Aorta (tissue), 5 donors: ENCODE data around the gene SH3TC1. TPM values are rescaled to one million over a fixed set of nuclear protein-coding genes. Genes with fewer than 3 reads are reported as not detected.

ENCODE experiments used
- ATAC-seq: fragments of 200-7000 bp; cut with Tn5 transposase; one replicate; pipeline ENCODE4 v1.9.1; 2022; ENCODE audit warnings: moderate library complexity; ENCODE audit not compliant: low FRiP score
- DNase-seq, 2 donors: peaks; one replicate each; pipeline ENCODE4 v3.0.0-alpha.2; 2020
- H3K27ac ChIP-seq, 2 donors: one replicate each; pipeline ENCODE4 v1.5.1; 2013; ENCODE audit warnings: low read length in 2 of 2, mild to moderate bottlenecking in 2 of 2, moderate library complexity in 2 of 2, control low read depth in 1 of 2, inconsistent platforms in 1 of 2, low read depth in 1 of 2
- H3K27me3 ChIP-seq, 2 donors: one replicate each; pipeline ENCODE4 v1.6.1; 2013; ENCODE audit warnings: control low read depth in 1 of 2, low read length in 1 of 2, mild to moderate bottlenecking in 1 of 2, moderate library complexity in 1 of 2; ENCODE audit not compliant: insufficient read depth in 2 of 2, control insufficient read depth in 1 of 2
- H3K36me3 ChIP-seq, 2 donors: one replicate each; pipeline ENCODE4 v1.6.1; 2013; ENCODE audit warnings: control low read depth in 1 of 2, low read length in 1 of 2, mild to moderate bottlenecking in 1 of 2; ENCODE audit not compliant: insufficient read depth in 2 of 2, control insufficient read depth in 1 of 2
- H3K4me1 ChIP-seq, 2 donors: one replicate each; pipeline ENCODE4 v1.6.1; 2013; ENCODE audit warnings: low read length in 2 of 2, control low read depth in 1 of 2, mild to moderate bottlenecking in 1 of 2, moderate library complexity in 1 of 2; ENCODE audit not compliant: insufficient read depth in 2 of 2, control insufficient read depth in 1 of 2
- H3K4me3 ChIP-seq, 2 donors: one replicate each; pipeline ENCODE4 v1.5.1; 2013; ENCODE audit warnings: low read length in 2 of 2, control low read depth in 1 of 2, mild to moderate bottlenecking in 1 of 2
- H3K9me3 ChIP-seq: one replicate; pipeline ENCODE4 v1.6.1; 2013; ENCODE audit warnings: mild to moderate bottlenecking, low read length; ENCODE audit not compliant: control insufficient read depth
- WGBS, 2 donors: extraction: QIAGEN DNeasy Blood & Tissue Kit; methylation state at CpG; one replicate each; pipeline ENCODE4 v1.1.7; 2013; 5-methylcytosine and 5-hydroxymethylcytosine counted together
- intact Hi-C, 2 donors: fragments of 100-400 bp; cut with DNase I; formaldehyde crosslinking; loops; one replicate each; pipeline versions ENCODE4 v1.14.2 to v1.15.0; 2022
- polyA plus RNA-seq, 2 donors: library from polyadenylated mRNA; stranded (reverse); fragments of 200-250 nt; gene quantifications; one replicate each; pipeline ENCODE4 v1.2.3, GENCODE V29; 2013
- total RNA-seq, 2 donors: library from RNA; stranded (reverse); fragmentation: NEBNext Ultra II Directional; extraction: Animal tissue kit (Norgen Biotek cat#: 25700); gene quantifications; one replicate each; pipeline ENCODE4 v1.2.1, GENCODE V29; 2021
- donor health status: healthy with polysubstance abuse.
- donor health status: Bipolar disorder and iron deficiency.
- donor health status: DM: no; HTN: no; CAD: no.
- donor health status: DM: no; HTN: no; CAD: no.
- donor health status: DM: yes; HTN: yes; CAD: no.

SH3TC1 gene
- total and polyA plus RNA-seq, 4 donors = 3.4 to 58.9 (median 21.7) TPM

DNA sequence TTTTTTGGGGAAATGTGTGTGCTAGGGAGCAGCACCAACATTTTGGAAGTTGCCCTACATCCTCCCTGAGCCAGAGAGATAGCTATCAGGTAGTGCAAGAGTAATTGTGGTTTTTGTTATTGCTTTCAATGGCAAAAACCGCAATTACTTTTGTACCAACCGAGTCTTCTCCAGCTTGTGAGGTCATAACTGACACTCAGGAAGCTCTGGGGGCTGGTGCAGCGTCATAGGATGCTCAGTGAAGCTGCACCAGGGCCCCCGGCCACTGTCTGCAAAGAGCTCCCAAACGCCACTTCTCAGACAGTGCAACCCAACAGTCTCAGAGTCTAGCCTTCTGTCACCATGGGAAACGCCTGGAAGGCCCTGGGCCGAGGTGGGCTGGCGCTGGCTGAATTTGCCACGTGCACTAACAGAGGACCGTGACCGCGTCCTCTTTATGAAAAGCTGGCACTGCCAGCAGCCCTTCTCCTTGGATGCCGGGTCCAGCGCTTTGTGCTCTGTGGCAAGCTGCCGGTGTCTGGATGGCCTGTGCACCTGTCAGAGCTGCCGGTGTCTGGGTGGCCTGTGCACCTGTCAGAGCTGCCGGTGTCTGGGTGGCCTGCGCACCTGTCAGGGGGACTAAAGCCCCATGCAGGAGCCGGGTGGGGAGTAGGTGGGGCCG lies 19.4 kb downstream of the SH3TC1 start:
- 92% methylated on average over 20 of the region's 20 CpGs for WGBS, 2 donors
- no peak for DNase-seq
- Histone ChIP-seq H3K36me3 (no peaks in the 10 kb centered on the region), H3K27ac (no peak overlapping the region), H3K9me3 (no peaks in the 10 kb centered on the region), H3K4me3 (no peak overlapping the region), H3K4me1 (no peaks in the 10 kb centered on the region), H3K27me3 (no peaks in the 10 kb centered on the region)
- intact Hi-C loops = no loop called here
- ATAC-seq = no peak

DNA sequence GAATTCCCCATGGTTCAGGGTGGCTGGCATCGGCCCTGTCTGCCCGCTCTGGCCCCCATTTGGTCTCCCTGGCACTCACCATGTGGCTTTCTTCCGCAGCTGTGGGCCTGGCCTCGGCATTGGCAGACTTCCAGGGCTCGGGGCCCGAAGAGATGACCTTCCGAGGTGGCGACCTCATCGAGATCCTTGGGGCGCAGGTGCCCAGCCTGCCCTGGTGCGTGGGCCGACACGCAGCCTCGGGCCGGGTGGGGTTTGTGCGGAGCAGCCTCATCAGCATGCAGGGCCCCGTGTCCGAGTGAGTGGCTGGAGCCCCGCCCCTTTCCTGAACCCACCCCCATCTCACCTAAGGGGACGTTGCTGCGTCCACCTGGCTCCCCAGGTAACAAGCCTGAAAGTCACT lies 20.1 kb downstream of the SH3TC1 start:
- Histone ChIP-seq H3K4me3 (no peak overlapping the region), H3K9me3 (no peaks in the 10 kb centered on the region), H3K27me3 (no peaks in the 10 kb centered on the region), H3K27ac (no peak overlapping the region), H3K4me1 (no peaks in the 10 kb centered on the region), H3K36me3 (no peaks in the 10 kb centered on the region)
- WGBS, 2 donors = 74 to 75% methylated on average over 21 of the region's 21 CpGs
- DNase-seq (no peak), ATAC-seq (no peak)
- intact Hi-C loops = no loop called here

GRCh38 chr4:8220661-8221450 lies 21.8 kb downstream of the SH3TC1 start:
- Histone ChIP-seq H3K4me1 (no peaks in the 10 kb centered on the region), H3K27me3 (no peaks in the 10 kb centered on the region), H3K36me3 (no peaks in the 10 kb centered on the region), H3K4me3 (no peak overlapping the region), H3K9me3 (no peaks in the 10 kb centered on the region), H3K27ac (no peak overlapping the region)
- WGBS, 2 donors = 94 to 96% methylated on average over 7 of the region's 7 CpGs
- intact Hi-C loops = no loop called here
- ATAC-seq = no peak
- DNase-seq = no peak

GRCh38 chr4:8221476-8221875 lies 22.4 kb downstream of the SH3TC1 start:
- no peak for DNase-seq
- no peaks in the 10 kb centered on the region for H3K4me1 ChIP-seq
- intact Hi-C loops = no loop called here
- WGBS, 2 donors = 81 to 87% methylated on average over 5 of the region's 5 CpGs
- no peak overlapping the region for H3K27ac ChIP-seq
- H3K36me3 ChIP-seq = no peaks in the 10 kb centered on the region
- no peak overlapping the region for H3K4me3 ChIP-seq
- H3K27me3 ChIP-seq = no peaks in the 10 kb centered on the region
- no peaks in the 10 kb centered on the region for H3K9me3 ChIP-seq
- no peak for ATAC-seq

DNA sequence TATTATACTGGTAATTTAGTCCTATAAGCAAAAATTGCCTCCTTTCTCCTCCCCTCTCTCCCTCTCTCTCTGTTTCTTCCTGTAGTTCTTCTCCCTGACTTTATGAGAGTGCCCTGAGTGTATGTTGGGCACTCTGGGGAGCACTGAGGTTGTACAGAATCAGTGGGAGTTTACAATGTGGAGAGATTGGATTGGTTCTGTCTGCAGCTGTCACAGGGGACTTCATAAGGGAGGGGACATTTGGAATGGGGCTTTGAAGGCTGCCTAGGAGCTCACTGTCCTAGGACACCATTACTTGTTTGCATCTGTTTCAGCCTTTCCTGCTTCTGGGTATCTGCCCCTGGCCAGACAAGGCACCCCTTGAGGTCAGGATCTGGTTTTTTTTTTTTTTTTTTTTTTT lies 22.9 kb downstream of the SH3TC1 start:
- H3K36me3 ChIP-seq = no peaks in the 10 kb centered on the region
- intact Hi-C loops = no loop called here

GRCh38 chr4:8222609-8223388 lies 23.7 kb downstream of the SH3TC1 start:
- no peak for DNase-seq
- Histone ChIP-seq H3K9me3 (no peaks in the 10 kb centered on the region), H3K4me3 (no peak overlapping the region), H3K4me1 (no peaks in the 10 kb centered on the region), H3K27ac (no peak overlapping the region), H3K36me3 (no peaks in the 10 kb centered on the region), H3K27me3 (no peaks in the 10 kb centered on the region)
- ATAC-seq = no peak
- intact Hi-C loops = no loop called here
- 94% methylated on average over 15 of the region's 15 CpGs for WGBS, 2 donors

More for the DNA sequence above, 22.9 kb downstream of the SH3TC1 start:
- H3K27ac ChIP-seq = no peak overlapping the region
- no peaks in the 10 kb centered on the region for H3K27me3 ChIP-seq
- no peak overlapping the region for H3K4me3 ChIP-seq
- no peak for ATAC-seq
- no peaks in the 10 kb centered on the region for H3K9me3 ChIP-seq
- H3K4me1 ChIP-seq = no peaks in the 10 kb centered on the region
- no peak for DNase-seq

DNA sequence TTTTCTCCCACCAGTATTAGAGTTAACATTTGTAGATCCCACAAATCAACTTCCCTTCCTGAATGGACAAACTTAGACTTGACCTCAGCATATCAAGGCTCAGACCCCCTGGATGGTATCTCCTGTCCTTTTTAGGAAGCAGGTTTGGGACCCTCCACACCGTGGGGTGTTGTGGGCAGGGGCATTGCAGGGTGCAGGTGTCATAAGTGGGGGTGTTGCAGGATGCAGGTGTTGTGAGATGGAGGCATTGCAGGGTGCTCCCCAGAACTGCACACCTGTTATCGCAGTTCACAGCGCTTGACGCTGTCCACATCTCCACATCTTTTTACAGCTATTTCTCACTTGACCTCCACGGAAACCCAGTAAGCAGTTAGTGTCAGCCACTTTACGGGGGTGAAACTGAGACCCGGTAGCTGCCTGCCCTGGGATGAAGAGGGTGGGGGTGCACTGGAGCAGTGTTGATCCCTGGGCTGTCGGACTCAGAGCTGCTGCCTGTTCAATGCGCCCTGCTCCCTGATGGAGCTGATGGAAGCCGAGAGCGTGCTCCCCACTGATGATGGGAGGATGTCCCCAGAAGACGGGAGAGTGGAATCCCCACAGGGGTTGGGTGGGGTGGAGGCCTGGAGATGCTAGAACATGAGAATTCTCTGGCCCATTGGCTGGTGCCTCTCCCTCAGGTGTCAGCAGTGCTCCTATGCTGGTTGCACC lies 25.3 kb downstream of the SH3TC1 start:
- 94 to 95% methylated on average over 12 of the region's 12 CpGs for WGBS, 2 donors
- Histone ChIP-seq H3K4me3 (no peak overlapping the region), H3K4me1 (no peaks in the 10 kb centered on the region), H3K27ac (no peak overlapping the region), H3K9me3 (no peaks in the 10 kb centered on the region), H3K36me3 (no peaks in the 10 kb centered on the region), H3K27me3 (no peaks in the 10 kb centered on the region)
- ATAC-seq (no peak), DNase-seq (no peak)
- intact Hi-C loops = no loop called here

DNA sequence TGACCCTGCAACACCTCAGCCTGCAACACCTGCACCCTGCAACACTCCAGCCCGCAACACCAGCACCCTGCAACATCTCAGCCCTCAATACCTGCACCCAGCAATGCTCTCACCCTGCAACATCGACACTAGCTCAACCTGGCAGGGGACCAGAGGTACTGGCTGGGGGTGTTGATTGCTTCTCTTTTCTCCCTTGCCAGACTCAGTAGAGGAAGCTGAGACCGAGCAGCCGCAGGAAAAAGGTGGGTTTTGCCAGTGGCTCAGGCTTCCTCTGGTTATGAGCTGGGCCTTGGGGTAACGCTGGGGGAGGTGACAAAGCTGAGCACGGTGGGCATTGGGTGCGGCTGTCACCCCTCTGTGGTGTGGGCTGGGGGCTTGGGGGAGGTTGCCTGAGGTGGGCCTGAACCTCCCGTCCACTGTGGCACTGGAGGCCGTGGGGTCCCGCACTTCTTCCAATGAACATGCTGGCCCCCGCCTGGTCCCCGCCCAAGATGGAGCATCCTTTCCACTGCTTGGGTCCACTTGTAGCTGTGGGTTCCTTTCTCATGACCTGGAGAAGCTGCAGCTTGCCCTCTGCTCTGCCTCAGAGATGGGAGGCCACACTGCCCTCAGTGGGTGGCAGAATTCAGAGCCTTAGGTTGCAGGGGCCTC lies 26.0 kb downstream of the SH3TC1 start:
- ATAC-seq (no peak), DNase-seq (no peak)
- Histone ChIP-seq H3K4me3 (no peak overlapping the region), H3K9me3 (no peaks in the 10 kb centered on the region), H3K27me3 (no peaks in the 10 kb centered on the region), H3K27ac (no peak overlapping the region), H3K4me1 (no peaks in the 10 kb centered on the region), H3K36me3 (no peaks in the 10 kb centered on the region)
- intact Hi-C loops = no loop called here
- 85 to 94% methylated on average over 11 to 12 of the region's 12 CpGs for WGBS, 2 donors
